ENCODE measurements around the gene MSI2. TPM values are rescaled to one million over a fixed set of nuclear protein-coding genes. Genes with fewer than 3 reads are reported as not detected.
A peak's percentile ranks its signal among the peaks of the same experiment; 100 is the strongest.

MSI2 gene
- total RNA-seq, 4 donors from 2014 or later: 19.7 to 35.8 (median 22.4) TPM

GRCh38 chr17:57636274-57636673, 380.0 kb downstream of the MSI2 start:
- no peaks in the 10 kb centered on the region for H3K36me3 ChIP-seq
- no peaks in the 10 kb centered on the region for H3K9me3 ChIP-seq
- no peak for DNase-seq (ENCODE audit: low spot score in 2 of 2)
- no peak for TF ChIP-seq POLR2A (IDR thresholded peaks at IDR 0.05)
- TF ChIP-seq EP300 (IDR thresholded peaks at IDR 0.05): no peak
- no peak for TF ChIP-seq CTCF (IDR thresholded peaks at IDR 0.05)
- TF ChIP-seq POLR2AphosphoS5 (IDR thresholded peaks at IDR 0.05): no peak
- WGBS: 78% methylated on average over 9 of the region's 9 CpGs
- H3K4me1 ChIP-seq: no peaks in the 10 kb centered on the region
- H3K4me3 ChIP-seq: no peak overlapping the region
- no peaks in the 10 kb centered on the region for H3K27me3 ChIP-seq
- no peak overlapping the region for H3K27ac ChIP-seq

- Histone ChIP-seq H3K4me3 (peak overlapping the region; percentile 9), H3K4me1 (no peaks in the 10 kb centered on the region), H3K36me3 (no peaks in the 10 kb centered on the region), H3K27me3 (no peaks in the 10 kb centered on the region), H3K27ac (no peak overlapping the region), H3K9me3 (no peaks in the 10 kb centered on the region)
- 59% methylated on average over 18 of the region's 20 CpGs for WGBS
- TF ChIP-seq POLR2AphosphoS5 (IDR thresholded peaks at IDR 0.05): no peak
- no peak for TF ChIP-seq EP300 (IDR thresholded peaks at IDR 0.05)
- TF ChIP-seq CTCF (IDR thresholded peaks at IDR 0.05): no peak
- no peak for TF ChIP-seq POLR2A (IDR thresholded peaks at IDR 0.05)
- DNase-seq (ENCODE audit: low spot score in 2 of 2): no peak
Measured at GRCh38 chr17:57636985-57637665, 380.8 kb downstream of the MSI2 start.

GRCh38 chr17:57637666-57638010, 381.3 kb downstream of the MSI2 start:
- Histone ChIP-seq H3K4me3 (no peak overlapping the region), H3K9me3 (no peaks in the 10 kb centered on the region), H3K27ac (no peak overlapping the region), H3K4me1 (no peaks in the 10 kb centered on the region), H3K27me3 (no peaks in the 10 kb centered on the region), H3K36me3 (no peaks in the 10 kb centered on the region)
- no peak for TF ChIP-seq EP300 (IDR thresholded peaks at IDR 0.05)
- 84% methylated on average over 6 of the region's 6 CpGs for WGBS
- no peak for DNase-seq (ENCODE audit: low spot score in 2 of 2)

GRCh38 chr17:57638284-57638683, 382.0 kb downstream of the MSI2 start:
- Histone ChIP-seq H3K36me3 (no peaks in the 10 kb centered on the region), H3K9me3 (no peaks in the 10 kb centered on the region), H3K4me1 (no peaks in the 10 kb centered on the region), H3K27ac (no peak overlapping the region), H3K4me3 (no peak overlapping the region), H3K27me3 (no peaks in the 10 kb centered on the region)
- DNase-seq (ENCODE audit: low spot score in 2 of 2): no peak
- TF ChIP-seq EP300 (IDR thresholded peaks at IDR 0.05): no peak
- no peak for TF ChIP-seq POLR2AphosphoS5 (IDR thresholded peaks at IDR 0.05)
- TF ChIP-seq POLR2A (IDR thresholded peaks at IDR 0.05): no peak
- no peak for TF ChIP-seq CTCF (IDR thresholded peaks at IDR 0.05)
- 87% methylated on average over 8 of the region's 8 CpGs for WGBS

- Histone ChIP-seq H3K9me3 (no peaks in the 10 kb centered on the region), H3K27me3 (no peaks in the 10 kb centered on the region), H3K27ac (no peak overlapping the region), H3K4me1 (no peaks in the 10 kb centered on the region), H3K4me3 (no peak overlapping the region), H3K36me3 (no peaks in the 10 kb centered on the region)
- 100% methylated on average over 3 of the region's 5 CpGs for WGBS
- no peak for DNase-seq (ENCODE audit: low spot score in 2 of 2)
- TF ChIP-seq POLR2AphosphoS5 (IDR thresholded peaks at IDR 0.05) (no peak), POLR2A (IDR thresholded peaks at IDR 0.05) (no peak), EP300 (IDR thresholded peaks at IDR 0.05) (no peak), CTCF (IDR thresholded peaks at IDR 0.05) (no peak)
Measured at GRCh38 chr17:57639381-57639780, 383.1 kb downstream of the MSI2 start.

GRCh38 chr17:57640079-57640478, 383.8 kb downstream of the MSI2 start:
- Histone ChIP-seq H3K27me3 (no peaks in the 10 kb centered on the region), H3K4me1 (no peaks in the 10 kb centered on the region), H3K9me3 (no peaks in the 10 kb centered on the region), H3K36me3 (no peaks in the 10 kb centered on the region), H3K27ac (no peak overlapping the region), H3K4me3 (no peak overlapping the region)
- DNase-seq (ENCODE audit: low spot score in 2 of 2): no peak
- WGBS: 98% methylated on average over 7 of the region's 7 CpGs
- TF ChIP-seq POLR2AphosphoS5 (IDR thresholded peaks at IDR 0.05): no peak
- no peak for TF ChIP-seq EP300 (IDR thresholded peaks at IDR 0.05)
- no peak for TF ChIP-seq POLR2A (IDR thresholded peaks at IDR 0.05)

Measured in suprapubic skin (tissue), 4 donors.